ENCODE data around the gene FOXR2.

Gene FOXR2

DNA sequence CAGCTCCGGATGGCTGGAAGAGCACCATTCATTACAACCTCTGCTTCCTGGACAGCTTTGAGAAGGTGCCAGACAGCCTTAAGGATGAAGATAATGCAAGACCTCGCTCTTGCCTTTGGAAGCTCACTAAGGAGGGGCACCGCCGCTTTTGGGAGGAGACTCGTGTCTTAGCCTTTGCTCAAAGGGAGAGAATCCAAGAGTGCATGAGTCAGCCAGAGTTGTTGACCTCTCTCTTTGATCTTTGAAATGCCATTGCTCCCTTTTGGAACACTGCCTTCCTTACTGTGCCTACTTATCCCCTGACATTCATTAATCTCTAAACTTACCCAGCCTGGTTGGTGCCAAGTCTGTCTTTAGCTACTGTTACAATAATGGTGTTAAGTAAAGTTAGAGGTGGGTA is 1.2 kb downstream of the FOXR2 start:
- no peak for DNase-seq (ENCODE audit: low read depth)
- TF ChIP-seq, protein P1, sequence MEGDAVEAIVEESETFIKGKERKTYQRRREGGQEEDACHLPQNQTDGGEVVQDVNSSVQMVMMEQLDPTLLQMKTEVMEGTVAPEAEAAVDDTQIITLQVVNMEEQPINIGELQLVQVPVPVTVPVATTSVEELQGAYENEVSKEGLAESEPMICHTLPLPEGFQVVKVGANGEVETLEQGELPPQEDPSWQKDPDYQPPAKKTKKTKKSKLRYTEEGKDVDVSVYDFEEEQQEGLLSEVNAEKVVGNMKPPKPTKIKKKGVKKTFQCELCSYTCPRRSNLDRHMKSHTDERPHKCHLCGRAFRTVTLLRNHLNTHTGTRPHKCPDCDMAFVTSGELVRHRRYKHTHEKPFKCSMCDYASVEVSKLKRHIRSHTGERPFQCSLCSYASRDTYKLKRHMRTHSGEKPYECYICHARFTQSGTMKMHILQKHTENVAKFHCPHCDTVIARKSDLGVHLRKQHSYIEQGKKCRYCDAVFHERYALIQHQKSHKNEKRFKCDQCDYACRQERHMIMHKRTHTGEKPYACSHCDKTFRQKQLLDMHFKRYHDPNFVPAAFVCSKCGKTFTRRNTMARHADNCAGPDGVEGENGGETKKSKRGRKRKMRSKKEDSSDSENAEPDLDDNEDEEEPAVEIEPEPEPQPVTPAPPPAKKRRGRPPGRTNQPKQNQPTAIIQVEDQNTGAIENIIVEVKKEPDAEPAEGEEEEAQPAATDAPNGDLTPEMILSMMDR (conservative IDR thresholded peaks at IDR 0.05; ENCODE audit: low read depth, low read length): no peak
- no peak overlapping the region for H3K4me3 ChIP-seq (ENCODE audit: low read depth, low read length)

DNA sequence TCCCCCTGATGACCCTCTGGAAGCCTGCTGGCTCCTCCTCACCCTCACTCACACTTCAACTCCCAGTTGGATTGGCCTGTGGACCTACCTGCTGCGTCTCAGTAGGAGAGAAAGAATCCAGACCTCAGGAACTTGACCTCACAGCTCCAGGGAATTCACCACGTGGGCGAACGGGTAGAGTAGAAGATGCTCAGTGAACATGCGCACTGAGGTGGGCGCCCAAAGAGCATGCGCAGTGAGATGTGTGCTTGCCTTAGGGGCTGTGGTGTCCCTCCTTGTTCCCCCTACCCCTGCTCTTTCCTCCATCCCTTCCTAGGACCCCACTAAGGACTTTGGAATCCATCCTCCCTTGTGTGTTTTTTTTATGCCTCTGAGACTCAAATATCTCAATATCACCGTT is 12.9 kb downstream of the FOXR2 start:
- H3K4me3 ChIP-seq (ENCODE audit: low read depth, low read length): no peak overlapping the region
- no peak for DNase-seq (ENCODE audit: low read depth)
- TF ChIP-seq, protein P1 (conservative IDR thresholded peaks at IDR 0.05; ENCODE audit: low read depth, low read length): no peak

DNA sequence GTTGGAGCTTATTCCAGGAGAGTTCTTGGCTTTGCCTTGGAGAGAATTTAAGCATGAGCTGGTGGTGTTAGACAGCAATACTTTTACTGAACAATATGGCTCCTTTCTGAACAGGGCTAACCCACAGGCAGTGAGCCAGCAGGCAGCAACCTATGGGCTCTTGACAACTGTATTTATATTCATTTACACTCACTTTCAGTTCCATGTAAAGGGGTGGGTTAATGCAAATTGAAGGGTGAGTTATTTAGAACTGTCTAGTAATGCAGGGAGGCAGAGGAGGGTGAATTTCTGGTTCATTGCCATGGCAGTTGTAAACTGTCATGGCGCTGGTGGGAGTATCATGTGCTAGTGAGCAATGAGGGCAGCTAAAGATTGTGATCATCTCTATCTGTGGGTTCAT is 15.7 kb downstream of the FOXR2 start:
- TF ChIP-seq, protein P1 (conservative IDR thresholded peaks at IDR 0.05; ENCODE audit: low read depth, low read length): no peak
- no peak for DNase-seq (ENCODE audit: low read depth)
- H3K4me3 ChIP-seq (ENCODE audit: low read depth, low read length): no peak overlapping the region

DNA sequence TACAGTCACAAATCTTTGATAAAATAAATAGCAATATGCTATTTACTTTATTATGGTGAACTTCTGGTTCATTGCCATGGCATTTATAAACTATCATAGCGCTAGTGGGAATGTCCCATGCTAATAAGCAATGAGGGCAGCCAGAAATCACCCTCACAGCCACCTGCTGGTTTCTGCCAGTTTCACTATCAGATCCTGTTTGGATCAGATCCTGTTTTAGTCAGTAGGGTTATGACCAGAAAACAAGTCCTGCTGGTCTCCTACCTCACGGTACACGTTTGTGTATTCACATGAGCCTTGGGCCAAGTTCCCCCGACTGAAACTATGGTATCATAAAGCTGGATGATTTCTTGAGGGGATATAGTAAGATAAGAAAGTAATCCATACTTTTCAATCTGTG is 17.7 kb downstream of the FOXR2 start:
- TF ChIP-seq, protein P1 (conservative IDR thresholded peaks at IDR 0.05; ENCODE audit: low read depth, low read length): no peak
- H3K4me3 ChIP-seq (ENCODE audit: low read depth, low read length): no peak overlapping the region
- DNase-seq (ENCODE audit: low read depth): no peak

DNA sequence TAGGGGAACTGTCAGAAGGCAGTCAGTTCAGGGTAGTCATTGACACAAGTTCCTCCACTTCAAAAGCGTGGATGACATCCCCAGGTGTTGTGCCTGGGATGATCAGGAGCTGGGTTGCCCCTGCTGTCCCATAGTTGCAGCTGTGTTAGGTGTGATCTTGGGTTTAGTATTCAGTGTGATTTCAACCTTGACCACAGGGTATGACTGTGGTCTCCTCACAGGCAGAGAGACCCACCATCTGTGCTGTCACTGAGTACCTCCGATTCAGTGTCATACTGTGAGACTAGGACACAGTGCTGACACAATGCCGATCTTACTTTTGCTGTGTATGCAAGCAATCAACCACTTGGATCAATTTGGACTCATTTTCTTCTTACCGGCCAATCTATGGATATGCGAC is 25.2 kb downstream of the FOXR2 start:
- H3K4me3 ChIP-seq (ENCODE audit: low read depth, low read length): no peak overlapping the region
- TF ChIP-seq, protein P1 (conservative IDR thresholded peaks at IDR 0.05; ENCODE audit: low read depth, low read length): no peak
- DNase-seq (ENCODE audit: low read depth): no peak

DNA sequence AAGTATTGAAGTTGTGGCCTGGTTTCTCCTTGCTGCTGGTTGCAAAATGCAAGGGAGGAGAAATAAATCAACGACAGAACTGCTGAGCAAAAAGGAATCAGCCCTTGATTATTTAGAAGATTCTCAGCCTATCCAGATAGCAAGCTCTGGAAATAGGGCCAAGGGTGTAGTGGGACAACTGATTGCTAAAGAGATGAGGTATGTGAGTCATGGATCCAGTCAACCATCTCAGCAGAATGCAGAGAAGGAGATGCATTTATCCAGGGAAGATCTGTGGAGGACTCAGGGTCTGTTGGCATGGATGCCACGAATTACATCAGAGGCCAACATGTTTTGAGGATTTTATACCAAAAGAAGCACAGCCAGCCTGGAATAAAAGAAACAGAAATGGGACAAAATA is 36.7 kb downstream of the FOXR2 start:
- TF ChIP-seq, protein P1 (conservative IDR thresholded peaks at IDR 0.05; ENCODE audit: low read depth, low read length): no peak
- H3K4me3 ChIP-seq (ENCODE audit: low read depth, low read length): no peak overlapping the region
- DNase-seq (ENCODE audit: low read depth): no peak

DNA sequence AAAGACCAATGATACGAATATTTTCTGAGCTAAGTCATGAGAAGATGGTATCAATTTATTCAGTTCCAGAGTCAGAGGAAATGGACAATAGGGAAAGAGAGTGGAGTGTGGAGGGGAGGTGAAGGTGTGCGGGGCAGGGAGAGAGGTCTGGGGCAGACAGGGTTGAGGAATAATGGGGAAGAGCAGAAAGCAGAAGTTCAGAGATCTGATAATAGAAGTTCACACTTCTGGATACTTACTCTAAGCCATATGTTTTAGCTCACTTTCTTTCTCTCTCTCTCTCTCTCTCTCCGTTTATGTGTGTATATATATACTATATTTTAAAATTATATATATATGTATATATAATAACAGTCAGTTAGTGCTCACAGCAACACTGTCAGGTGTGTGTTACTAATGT is 40.4 kb downstream of the FOXR2 start:
- no peak for DNase-seq (ENCODE audit: low read depth)
- no peak overlapping the region for H3K4me3 ChIP-seq (ENCODE audit: low read depth, low read length)
- TF ChIP-seq, protein P1 (conservative IDR thresholded peaks at IDR 0.05; ENCODE audit: low read depth, low read length): no peak

Data from choroid plexus epithelial cell (primary cell).